G401 (cell line): ENCODE data around the gene TNK1. TPM values are rescaled to one million over a fixed set of nuclear protein-coding genes. Genes with fewer than 3 reads are reported as not detected.
"Not testable (repeated sequence)": the region's sequence is repeated elsewhere in the genome, so short reads cannot be mapped to it uniquely, and the experiment has no call there.

Experiments
- DNase-seq: peaks from one replicate; pipeline ENCODE4 v3.0.0-alpha.2; 2015; ENCODE audit warnings: low spot score
- in situ Hi-C: cut with HindIII; loops from 2 replicates; pipeline ENCODE4 v1.10.0; 2016; ENCODE audit warnings: low sequenced_read_pairs, mixed read lengths
- total RNA-seq: library from RNA; depleted of rRNA; stranded (reverse); fragments of >200 nt; shearing (Covaris generic); gene quantifications from 2 replicates; pipeline ENCODE4 v1.2.3, GENCODE V29; 2014; rRNA removed

The TNK1 gene
- not detected in 2 replicates for total RNA-seq

DNA sequence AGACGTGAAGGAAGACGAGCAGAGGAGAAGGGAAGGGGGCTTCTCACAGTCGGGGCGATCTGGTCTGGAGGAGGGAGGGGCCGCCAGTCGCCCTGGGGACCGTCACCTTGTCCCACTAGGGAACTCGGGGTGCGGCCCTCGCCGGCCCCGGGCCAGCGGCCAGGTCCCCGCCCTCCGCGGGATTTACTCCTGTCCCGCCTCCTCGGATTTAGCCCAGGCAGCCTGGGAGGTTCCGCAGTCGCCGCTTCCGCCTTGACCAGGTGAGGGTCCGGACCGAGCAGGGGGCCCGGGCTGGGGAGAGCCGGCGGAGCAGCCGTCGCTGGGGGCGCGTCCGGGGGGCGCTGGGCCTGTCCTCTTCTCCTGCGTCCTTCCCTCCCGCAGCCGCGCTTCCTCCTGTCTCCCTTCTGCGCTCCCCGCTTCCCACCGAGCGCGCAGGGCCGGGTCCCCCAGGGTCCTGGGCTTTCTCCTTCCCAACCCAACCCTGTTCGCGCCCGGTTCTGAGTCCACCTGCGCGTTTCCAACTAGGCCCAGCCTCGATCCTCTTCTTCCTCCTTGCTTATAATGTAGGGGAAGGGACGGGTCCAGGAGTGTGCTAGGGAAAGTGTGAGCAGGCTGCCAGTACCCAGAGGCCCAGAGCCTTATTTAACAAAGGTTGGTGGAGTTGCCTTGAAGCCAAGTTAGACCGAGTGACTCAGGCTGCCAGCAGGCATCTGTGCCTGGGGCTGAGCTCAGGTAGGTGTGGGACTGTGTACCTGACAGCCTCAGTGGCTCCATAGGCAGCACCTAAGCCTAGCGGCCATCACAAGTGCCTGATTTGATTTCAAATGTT is at the start of gene TNK1:
Gene TNK1 (plus strand): TSS at position 235 of the 829 bp plus-strand sequence. CDS start 1,838 bp downstream, outside the sequence.
- peak; percentile 69 for DNase-seq
- in situ Hi-C loops, result loop anchor here (25.0 kb wide), 1 partner anchor 106 kb away; the partner anchor contains the start of genes POLR2A, SLC35G6 and ZBTB4

DNA sequence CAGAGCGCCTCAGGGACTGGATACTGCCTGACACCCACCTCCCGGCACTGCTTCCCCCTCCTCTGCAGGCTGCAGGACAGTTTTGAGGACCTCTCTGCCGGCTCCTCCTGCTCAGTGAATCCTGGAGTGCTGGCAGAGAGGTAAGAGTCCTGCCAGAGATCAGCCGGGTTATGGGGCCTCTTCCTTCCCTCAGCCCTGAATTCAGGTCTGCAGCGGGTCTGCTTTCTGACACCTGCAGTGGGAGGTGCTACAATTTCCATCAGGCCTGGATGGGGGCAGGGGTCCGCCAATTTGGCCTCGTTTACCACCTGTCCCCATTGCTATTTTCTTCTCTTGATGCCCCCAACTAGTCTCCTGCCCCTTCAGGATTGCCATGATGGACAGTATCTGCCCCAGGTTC is 48.8 kb upstream of the TNK1 start:
- in situ Hi-C loops, result no loop called here
- DNase-seq, result no peak

DNA sequence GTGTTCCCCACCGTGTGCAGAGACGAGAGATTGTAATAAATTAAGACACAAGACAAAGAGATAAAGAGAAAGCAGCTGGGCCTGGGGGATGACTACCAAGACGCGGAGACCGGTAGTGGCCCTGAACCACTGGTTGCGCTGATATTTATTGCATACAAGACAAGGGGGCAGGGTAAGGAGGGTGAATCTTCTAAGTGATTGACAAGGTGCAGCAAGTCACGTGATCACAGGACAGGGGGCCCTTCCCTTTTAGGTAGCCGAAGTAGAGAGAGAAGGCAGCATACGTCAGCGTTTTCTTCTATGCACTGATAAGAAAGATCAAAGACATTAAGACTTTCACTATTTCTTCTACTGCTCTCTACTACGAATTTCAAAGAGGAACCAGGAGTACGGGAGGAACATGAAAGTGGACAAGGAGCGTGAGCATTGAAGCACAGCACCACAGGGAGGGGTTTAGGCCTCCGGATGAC is 48.3 kb upstream of the TNK1 start:
- in situ Hi-C loops, DNase-seq: not testable (repeated sequence)

DNA sequence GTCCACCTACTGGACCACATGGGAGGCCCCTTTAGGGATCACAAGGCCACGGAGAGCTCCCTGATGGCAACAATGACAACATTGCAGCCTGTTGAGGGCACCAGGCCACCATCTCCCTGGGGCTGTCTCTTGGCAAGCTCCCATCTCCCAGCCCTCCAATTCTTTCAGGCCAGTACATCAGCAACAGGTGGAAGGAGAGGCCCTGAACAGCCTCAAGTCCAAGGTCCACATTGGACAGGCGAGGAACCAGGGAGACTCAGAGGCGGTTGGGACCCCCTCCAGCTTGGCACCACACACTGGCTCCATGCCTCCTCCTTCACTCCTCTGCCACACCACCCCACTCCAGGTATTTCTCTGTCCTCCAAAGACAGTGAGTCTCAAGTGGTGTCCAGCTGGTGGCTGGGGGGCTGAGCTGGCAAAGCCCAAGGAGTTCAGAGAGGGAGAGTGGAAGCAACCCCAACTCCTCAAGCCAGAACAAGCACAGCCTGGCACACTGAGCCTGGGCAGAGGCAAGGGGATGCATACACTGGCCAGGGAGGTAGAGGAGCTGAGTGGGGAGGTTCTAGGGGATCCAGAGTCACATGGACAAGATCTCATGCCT is 45.9 kb upstream of the TNK1 start:
- in situ Hi-C loops, result no loop called here
- no peak for DNase-seq

DNA sequence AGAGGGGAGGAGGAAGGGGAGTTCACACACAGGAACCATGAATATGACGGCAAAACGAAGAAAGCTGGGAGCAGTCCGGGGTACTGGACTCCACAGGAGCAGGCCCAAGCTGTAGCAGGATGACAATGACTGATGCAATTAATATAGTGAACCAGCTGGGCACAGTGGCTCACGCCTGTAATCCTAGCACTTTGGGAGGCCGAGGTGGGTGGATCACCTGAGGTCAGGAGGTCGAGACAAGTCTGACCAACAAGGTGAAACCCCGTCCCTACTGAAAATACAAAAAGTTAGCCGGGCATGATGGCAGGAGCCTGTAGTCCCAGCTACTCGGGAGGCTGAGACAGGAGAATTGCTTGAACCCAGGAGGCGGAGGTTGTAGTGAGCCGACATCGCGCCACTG is 45.1 kb upstream of the TNK1 start:
- DNase-seq, in situ Hi-C loops: not testable (repeated sequence)

DNA sequence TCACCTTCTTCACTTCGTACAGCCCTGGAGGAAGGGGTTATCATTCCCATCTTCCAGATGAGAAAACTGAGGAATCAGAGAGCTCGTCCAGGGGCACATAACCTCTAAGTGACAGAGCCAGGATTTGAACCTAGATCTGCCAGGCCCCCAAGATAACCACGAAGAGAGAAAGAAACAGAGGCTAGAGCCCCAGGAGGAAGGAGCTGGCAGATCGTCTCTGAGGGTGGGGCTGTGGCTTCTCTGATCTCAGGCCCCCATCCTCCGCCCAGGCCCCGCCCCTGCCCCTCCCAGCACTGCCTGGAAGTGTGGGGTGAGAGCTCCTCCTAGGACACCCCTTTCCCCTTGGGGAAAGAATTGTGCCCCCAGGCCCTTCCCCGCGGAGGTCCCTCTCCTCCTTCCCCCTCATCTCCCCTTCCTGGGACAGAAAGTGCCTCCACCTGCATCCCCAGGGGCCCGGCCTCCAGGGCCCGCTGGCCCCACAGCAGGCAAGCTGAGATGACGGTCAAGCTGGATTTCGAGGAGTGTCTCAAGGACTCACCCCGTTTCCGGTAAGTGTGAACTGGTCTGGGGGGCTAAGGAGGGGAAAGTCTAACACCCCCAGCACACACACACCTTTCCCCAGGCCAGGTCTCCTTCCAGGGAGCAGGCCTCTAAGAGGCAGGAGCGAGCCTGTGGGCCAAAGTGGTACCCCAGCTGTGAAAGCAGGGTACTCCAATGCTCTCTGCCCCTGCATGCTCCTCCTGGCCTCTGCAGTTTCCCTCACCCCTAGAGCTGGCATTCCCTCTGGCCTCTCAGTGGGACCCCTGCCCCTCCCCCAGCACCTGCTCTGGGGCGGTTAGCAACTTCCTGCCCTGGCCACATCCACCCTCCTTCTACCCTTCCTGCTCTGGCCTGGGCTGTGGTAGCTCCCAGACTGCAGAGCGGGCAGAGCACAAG is 44.4 kb upstream of the TNK1 start, which contains the start of gene ACAP1:
Gene ACAP1 (plus strand): TSS at position 290 of the 936 bp plus-strand sequence. CDS start 206 bp downstream, at position 496.
- in situ Hi-C loops, result no loop called here
- DNase-seq, result no peak

DNA sequence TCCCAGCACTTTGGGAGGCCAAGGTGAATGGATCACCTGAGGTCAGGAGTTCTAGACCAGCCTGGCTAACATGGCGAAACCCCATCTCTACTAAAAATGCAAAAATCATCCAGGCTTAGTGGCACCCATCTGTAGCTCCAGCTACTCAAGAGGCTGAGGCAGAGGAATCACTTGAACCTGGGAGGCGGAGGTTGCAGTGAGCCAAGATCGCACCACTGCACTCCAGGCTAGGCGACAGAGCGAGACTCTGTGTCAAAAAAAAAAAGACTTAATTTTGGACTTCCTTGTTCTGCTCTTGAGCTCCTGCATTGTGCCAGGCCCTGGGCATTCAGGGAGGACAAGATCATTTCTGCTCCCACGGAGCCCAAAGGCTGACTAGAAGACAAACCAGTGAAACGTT is 43.3 kb upstream of the TNK1 start:
- DNase-seq, in situ Hi-C loops: not testable (repeated sequence)

DNA sequence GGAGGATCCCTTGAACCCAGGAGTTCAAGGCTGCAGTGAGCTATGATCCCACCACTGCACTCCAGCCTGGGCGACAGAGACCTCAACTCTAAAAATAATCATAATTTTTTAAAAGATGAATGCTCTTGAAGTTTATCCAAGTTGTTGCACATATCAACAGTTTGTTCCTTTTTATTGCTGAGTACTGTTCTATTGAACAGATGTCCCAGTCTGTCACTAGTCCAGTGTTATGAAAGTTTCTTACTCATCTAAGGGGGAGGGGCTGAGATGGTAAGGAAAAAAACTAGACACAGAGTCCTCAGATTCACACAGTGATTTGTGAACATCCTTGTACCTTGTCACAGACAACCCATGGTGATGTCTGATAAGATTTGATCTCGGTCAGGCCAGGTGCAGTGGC is 40.7 kb upstream of the TNK1 start:
- DNase-seq, result no peak
- in situ Hi-C loops, result no loop called here

DNA sequence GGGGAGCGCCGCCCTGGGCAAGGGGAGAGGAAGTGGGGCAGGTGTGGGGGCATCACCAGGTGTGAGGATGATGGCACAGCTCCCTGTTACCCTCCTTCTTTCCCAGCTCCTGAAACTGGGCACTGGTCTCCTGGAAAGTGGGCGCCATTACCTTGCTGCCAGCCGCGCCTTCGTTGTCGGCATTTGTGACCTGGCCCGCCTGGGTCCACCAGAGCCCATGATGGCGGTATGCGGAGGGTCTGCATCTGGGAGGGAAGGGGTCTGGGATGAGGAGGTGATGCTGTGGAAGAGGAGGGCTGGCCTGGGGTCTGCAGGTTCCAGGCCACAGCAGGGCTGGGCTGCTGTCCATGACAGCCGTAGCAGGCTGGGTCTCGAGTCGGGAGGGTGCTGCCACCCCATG is 39.0 kb upstream of the TNK1 start:
- in situ Hi-C loops, result no loop called here
- no peak for DNase-seq

DNA sequence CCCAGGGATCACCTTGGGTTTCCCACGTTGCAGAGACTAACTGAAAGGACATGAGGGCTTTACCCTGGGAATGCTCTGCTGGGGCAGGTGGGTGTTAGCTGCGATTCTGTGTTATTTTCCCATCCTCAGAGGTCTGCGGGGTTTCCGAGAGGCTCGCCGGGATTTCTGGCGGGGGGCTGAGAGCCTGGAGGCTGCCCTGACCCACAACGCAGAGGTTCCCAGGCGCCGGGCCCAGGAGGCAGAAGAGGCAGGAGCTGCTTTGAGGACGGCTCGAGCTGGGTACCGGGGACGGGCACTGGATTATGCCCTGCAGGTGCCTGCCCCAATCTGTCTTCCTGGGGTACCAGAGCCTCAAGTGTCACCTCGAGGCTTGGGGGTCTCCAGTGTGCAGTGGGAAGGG is 37.6 kb upstream of the TNK1 start:
- in situ Hi-C loops, result no loop called here
- no peak for DNase-seq

DNA sequence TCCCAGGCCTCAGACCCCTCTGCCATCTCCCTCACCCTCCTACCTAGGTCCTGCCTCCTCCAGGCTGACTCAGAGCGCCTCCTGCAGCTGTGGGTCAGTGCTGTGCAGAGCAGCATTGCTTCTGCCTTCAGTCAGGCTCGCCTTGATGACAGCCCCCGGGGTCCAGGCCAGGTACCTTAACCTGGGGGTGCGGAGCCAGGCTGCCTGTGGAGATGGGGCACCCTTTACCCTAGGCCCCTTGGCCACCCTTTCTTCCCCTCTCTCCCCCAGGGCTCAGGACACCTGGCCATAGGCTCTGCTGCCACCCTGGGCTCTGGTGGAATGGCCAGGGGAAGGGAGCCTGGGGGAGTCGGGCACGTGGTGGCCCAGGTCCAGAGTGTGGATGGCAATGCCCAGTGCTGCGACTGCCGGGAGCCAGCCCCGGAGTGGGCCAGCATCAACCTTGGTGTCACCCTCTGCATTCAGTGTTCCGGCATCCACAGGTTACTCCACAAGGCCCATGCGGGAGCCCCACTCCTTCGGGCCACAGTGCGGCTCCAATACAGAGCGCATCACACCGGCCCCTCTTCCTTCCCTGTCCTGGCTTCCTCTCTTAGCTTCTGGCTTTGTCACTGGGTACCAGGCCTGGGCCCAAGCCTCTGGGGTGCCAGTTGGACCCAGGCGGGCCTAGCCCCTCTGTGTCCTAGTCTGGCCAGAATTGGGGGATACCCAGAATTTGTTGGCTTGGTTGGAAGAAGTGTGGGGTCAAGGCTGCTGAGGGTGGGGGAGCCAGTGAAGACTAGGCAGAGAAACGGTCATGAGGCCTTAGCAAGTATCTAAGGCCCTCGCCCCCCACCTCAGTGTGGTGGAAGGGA is 33.9 kb upstream of the TNK1 start:
- in situ Hi-C loops, result no loop called here
- DNase-seq, result no peak

DNA sequence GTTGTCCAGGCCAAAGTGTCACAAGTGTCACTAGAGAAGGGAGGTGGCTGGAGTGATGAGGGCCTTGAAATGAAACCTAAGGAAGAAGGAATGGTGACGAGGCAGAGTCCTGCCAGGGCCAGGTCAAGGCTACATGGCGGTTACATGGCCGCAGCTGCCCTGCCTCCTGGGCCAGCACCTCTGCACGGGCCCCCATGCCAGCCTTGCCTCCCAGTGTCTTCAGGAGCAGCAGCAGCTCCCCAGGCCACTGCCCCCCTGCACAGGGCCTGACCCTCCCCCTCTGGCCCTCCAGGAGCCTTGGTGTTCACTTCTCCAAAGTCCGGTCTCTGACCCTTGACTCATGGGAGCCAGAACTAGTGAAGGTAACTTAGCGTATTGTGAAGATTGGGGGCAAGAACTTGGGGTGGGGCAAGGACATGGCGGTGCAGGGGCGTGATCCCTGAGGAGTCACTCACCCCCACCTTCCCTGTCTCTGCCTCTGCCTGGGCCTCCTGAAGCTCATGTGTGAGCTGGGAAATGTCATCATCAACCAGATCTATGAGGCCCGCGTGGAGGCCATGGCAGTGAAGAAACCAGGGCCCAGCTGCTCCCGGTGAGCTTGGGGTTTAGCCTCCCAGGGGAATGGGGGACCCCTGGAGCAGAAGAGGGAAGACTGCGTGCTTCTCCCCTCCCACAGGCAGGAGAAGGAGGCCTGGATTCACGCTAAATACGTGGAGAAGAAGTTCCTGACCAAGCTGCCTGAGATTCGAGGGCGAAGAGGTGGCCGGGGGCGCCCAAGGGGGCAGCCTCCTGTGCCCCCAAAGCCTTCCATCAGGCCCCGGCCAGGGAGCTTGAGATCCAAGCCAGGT is 33.0 kb upstream of the TNK1 start:
- in situ Hi-C loops, result no loop called here
- no peak for DNase-seq

DNA sequence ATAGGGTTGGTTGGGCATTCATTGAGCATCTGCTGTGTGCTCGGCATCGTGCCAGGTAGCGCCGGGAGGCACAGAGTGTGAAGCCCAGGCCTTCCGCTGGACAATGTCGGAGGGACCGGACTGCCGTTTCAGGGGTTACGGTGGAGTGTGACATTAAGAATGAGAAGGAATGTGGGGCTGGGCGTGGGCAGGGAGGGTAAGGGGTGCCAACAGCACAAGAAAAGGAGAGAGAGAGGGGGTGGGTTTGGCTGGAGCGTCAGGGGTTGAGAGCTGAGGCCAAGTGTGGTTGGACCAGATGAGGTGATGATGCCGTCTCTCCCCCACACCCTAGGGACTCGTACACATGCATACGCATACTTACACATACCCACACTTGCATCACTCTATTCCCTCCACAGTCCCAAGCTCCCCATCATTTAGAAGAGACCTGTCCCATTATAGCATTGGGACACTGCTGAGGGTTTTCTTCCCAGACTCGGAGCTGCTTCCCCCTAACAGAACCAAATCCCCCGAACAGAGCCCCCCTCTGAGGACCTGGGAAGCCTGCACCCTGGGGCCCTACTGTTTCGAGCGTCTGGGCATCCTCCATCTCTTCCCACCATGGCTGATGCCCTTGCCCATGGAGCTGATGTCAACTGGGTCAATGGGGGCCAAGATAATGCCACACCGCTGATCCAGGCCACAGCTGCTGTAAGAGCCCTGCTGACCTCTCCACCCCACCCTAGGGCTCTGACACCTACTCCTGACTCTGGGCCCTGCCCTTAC is 32.2 kb upstream of the TNK1 start:
- in situ Hi-C loops, result no loop called here
- peak; percentile 66 for DNase-seq

DNA sequence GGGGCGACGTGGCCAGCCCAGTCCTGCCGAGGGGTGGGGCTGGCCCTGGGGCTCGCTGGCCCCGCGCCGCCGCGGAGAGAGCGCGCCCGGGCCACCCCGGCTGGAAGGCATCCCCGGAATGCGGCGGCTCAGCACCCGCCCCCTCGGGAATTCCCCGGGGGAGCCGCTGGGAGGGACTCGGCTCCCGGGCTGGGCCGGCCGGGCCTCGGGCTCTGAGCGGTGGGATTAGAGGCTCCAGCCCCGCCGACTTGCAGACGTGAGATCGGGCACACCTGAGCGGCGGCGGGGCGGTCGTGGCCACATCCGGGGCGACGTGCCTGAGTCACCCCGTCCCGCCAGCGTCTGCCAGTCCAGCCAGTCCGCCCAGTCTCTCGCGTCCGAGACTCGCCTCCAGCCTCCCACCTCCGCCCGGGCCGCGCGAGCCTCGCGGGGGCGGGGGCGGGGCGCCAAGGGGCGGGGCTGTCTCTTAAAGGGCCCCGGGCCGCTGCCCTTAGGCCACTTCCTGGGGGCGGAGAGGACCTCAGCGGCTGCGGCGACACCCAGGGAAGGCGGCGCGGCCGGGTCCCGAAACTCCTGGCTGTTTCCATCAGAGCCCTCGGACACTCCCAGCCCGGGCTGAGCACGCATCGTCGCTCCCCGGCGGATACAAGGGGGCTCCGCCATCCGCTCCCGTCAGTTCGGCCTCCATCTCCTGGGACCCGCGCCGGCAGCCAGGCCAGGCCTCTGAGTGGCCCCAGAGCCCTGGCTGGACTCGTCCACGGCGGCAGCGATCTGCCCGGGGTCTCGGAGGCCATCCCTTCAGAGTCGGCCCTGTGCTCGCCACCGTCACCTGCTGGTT is 29.0 kb upstream of the TNK1 start, which contains the start of gene KCTD11:
Gene KCTD11 (plus strand): TSS at position 498 of the 838 bp plus-strand sequence.
- peak; percentile 87 for DNase-seq
- in situ Hi-C loops, result no loop called here

DNA sequence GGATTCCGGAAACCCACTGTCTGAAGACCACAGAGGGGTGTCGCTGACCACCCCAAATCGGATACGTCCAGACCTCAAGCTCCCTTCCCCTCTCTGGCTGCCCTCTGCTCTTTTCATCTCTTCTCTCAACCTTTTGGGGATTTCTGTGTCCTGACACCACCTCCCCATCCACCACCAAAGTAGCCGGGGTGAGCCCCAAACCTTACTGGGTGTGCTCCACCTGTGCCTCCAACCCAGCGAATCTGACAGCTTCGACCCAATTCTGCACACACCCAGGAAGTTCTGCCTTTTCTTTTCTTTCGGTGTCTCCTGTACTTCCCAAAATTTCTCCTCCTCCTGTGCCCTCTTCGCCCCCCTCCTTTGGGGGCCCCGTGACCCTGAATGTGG is 28.4 kb upstream of the TNK1 start:
- DNase-seq, result no peak
- in situ Hi-C loops, result no loop called here
